GM23338 (cell line): ENCODE data around the gene ATL2.

Experiments
- CREB1 ChIP-seq: fragments of 250-450 bp; sonication (Bioruptor Pico); IDR thresholded peaks from 2 replicates; pipeline ENCODE4 v1.5.0; 2020; ENCODE audit warnings: low read depth, mild to moderate bottlenecking, moderate library complexity
- CTCF ChIP-seq, 2 experiments: fragments of 200-600 bp in 1 of 2; sonication (generic) in 1 of 2; conservative IDR thresholded peaks; 2 replicates each; pipeline versions ENCODE4 v1.5.1 to v1.6.1; 2016 to 2017; ENCODE audit warnings: antibody characterized with exemption in 2 of 2, low read depth in 2 of 2, mild to moderate bottlenecking in 2 of 2, moderate library complexity in 1 of 2
- ETS1 ChIP-seq: IDR thresholded peaks from 2 replicates; pipeline ENCODE4 v1.6.1; 2016; ENCODE audit warnings: antibody characterized with exemption
- EZH2 ChIP-seq: fragments of 200-600 bp; sonication (generic); IDR thresholded peaks from one replicate; pipeline ENCODE4 v1.8.0; 2017; ENCODE audit warnings: antibody characterized with exemption, mild to moderate bottlenecking, low read depth; ENCODE audit not compliant: unreplicated experiment
- EZH2phosphoT487 ChIP-seq: fragments of 200-600 bp; sonication (generic); IDR thresholded peaks from one replicate; pipeline ENCODE4 v1.8.1; 2018; ENCODE audit warnings: antibody characterized with exemption; ENCODE audit not compliant: unreplicated experiment
- JUNB ChIP-seq: IDR thresholded peaks from one replicate; pipeline ENCODE4 v1.6.1; 2016; ENCODE audit warnings: antibody characterized with exemption; ENCODE audit not compliant: unreplicated experiment
- POLR2AphosphoS5 ChIP-seq: IDR thresholded peaks from 2 replicates; pipeline ENCODE4 v1.6.1; 2016; ENCODE audit warnings: antibody characterized with exemption, low read depth
- REST ChIP-seq: IDR thresholded peaks from one replicate; pipeline ENCODE4 v1.6.1; 2018; ENCODE audit warnings: antibody characterized with exemption; ENCODE audit not compliant: unreplicated experiment
- STAT1 ChIP-seq: IDR thresholded peaks from one replicate; pipeline ENCODE4 v1.6.1; 2016; ENCODE audit warnings: antibody characterized with exemption; ENCODE audit not compliant: unreplicated experiment
- ZNF331 ChIP-seq: fragments of 250-450 bp; sonication (Bioruptor Pico); IDR thresholded peaks from 2 replicates; pipeline ENCODE4 v1.5.0; 2020; ENCODE audit warnings: low read depth, mild to moderate bottlenecking, moderate library complexity
- ZNF462 ChIP-seq: fragments of 250-450 bp; sonication (Bioruptor Pico); IDR thresholded peaks from 2 replicates; pipeline ENCODE4 v1.5.0; 2020; ENCODE audit warnings: mild to moderate bottlenecking, moderate library complexity

- TF ChIP-seq CTCF (conservative IDR thresholded peaks at IDR 0.05; ENCODE audit: low read depth in 2 of 2) = no peak
- TF ChIP-seq EZH2 = no peak
- TF ChIP-seq POLR2AphosphoS5 = no peak
- no peak for TF ChIP-seq JUNB
- no peak for TF ChIP-seq REST
- TF ChIP-seq ETS1 = no peak
- no peak for TF ChIP-seq CREB1 (CRISPR knock-in tag)
- TF ChIP-seq STAT1 = no peak
- no peak for TF ChIP-seq ZNF331 (CRISPR knock-in tag)
- TF ChIP-seq EZH2phosphoT487 = no peak
- no peak for TF ChIP-seq ZNF462
These were observed 23.7 kb downstream of the ATL2 start for GRCh38 chr2:38353402-38353801.
